ENCODE results near the gene PPDPF.

GRCh38 chr20:63492982-63493381 is 27.6 kb upstream of the PPDPF start:
- TF ChIP-seq CTCF (conservative IDR thresholded peaks at IDR 0.05; ENCODE audit: low read length) (no peak), EZH2phosphoT487 (IDR thresholded peaks at IDR 0.05; ENCODE audit: borderline replicate concordance, low read depth, low read length) (no peak)

All from OCI-LY7 (cell line).